GM23248 (cell line): ENCODE measurements around the gene ABLIM3. TPM values are rescaled to one million over a fixed set of nuclear protein-coding genes. Genes with fewer than 3 reads are reported as not detected.
A peak's percentile ranks its signal among the peaks of the same experiment; 100 is the strongest.

Experiments
- DNase-seq: peaks from one replicate; pipeline ENCODE4 v3.0.0-alpha.2; 2015
- H2AFZ ChIP-seq: fragments of 200-600 bp; sonication (generic); 2 replicates; pipeline ENCODE4 v1.6.1; 2016; ENCODE audit warnings: antibody characterized with exemption
- H3F3A ChIP-seq: fragments of 200-600 bp; sonication (generic); 2 replicates; pipeline ENCODE4 v1.6.1; 2016; ENCODE audit warnings: mild to moderate bottlenecking, antibody characterized with exemption, mixed run types; ENCODE audit not compliant: insufficient read depth
- H3K27ac ChIP-seq: fragments of 200-600 bp; sonication (generic); 2 replicates; pipeline ENCODE4 v1.5.1; 2016; ENCODE audit warnings: mild to moderate bottlenecking
- H3K27me3 ChIP-seq: fragments of 200-600 bp; sonication (generic); replicated peaks from 2 replicates; pipeline ENCODE4 v1.6.1; 2016; ENCODE audit warnings: mild to moderate bottlenecking; ENCODE audit not compliant: insufficient read depth
- H3K36me3 ChIP-seq: fragments of 200-600 bp; sonication (generic); 2 replicates; pipeline ENCODE4 v1.6.1; 2016; ENCODE audit warnings: low read depth, mild to moderate bottlenecking
- H3K4me1 ChIP-seq: fragments of 200-600 bp; sonication (generic); 2 replicates; pipeline ENCODE4 v1.6.1; 2016; ENCODE audit warnings: mild to moderate bottlenecking; ENCODE audit not compliant: insufficient read depth
- H3K4me2 ChIP-seq: fragments of 200-600 bp; sonication (generic); one replicate; pipeline ENCODE4 v1.6.1; 2016; ENCODE audit warnings: mild to moderate bottlenecking; ENCODE audit not compliant: unreplicated experiment
- H3K4me3 ChIP-seq: fragments of 200-600 bp; sonication (generic); 2 replicates; pipeline ENCODE4 v1.5.1; 2016; ENCODE audit warnings: mild to moderate bottlenecking
- H3K79me2 ChIP-seq: fragments of 200-600 bp; sonication (generic); 2 replicates; pipeline ENCODE4 v1.6.1; 2016; ENCODE audit warnings: mild to moderate bottlenecking; ENCODE audit not compliant: insufficient read depth
- H3K9ac ChIP-seq: fragments of 200-600 bp; sonication (generic); 2 replicates; pipeline ENCODE4 v1.6.1; 2016; ENCODE audit warnings: mild to moderate bottlenecking
- H3K9me2 ChIP-seq: fragments of 200-600 bp; sonication (generic); 2 replicates; pipeline ENCODE4 v1.6.1; 2016; ENCODE audit warnings: mixed run types, mild to moderate bottlenecking, moderate library complexity; ENCODE audit not compliant: insufficient read depth
- H3K9me3 ChIP-seq: fragments of 200-600 bp; sonication (generic); one replicate; pipeline ENCODE4 v1.6.1; 2017; ENCODE audit warnings: low read depth
- H4K20me1 ChIP-seq: fragments of 200-600 bp; sonication (generic); 2 replicates; pipeline ENCODE4 v1.6.0; 2016; ENCODE audit not compliant: insufficient read depth
- EZH2 ChIP-seq: fragments of 200-600 bp; sonication (generic); IDR thresholded peaks from 2 replicates; pipeline ENCODE4 v1.6.1; 2018; ENCODE audit warnings: antibody characterized with exemption, mild to moderate bottlenecking; ENCODE audit not compliant: insufficient read depth, poor library complexity, severe bottlenecking
- EZH2phosphoT487 ChIP-seq: fragments of 200-600 bp; sonication (generic); IDR thresholded peaks from 2 replicates; pipeline ENCODE4 v1.6.1; 2018; ENCODE audit warnings: antibody characterized with exemption, moderate library complexity, mild to moderate bottlenecking, low read depth; ENCODE audit not compliant: insufficient read depth
- WGBS, 2 experiments: methylation state at CpG; one replicate each; pipeline ENCODE4 v1.1.6; 2015 to 2017; ENCODE audit warnings: low lambda C conversion rate in 2 of 2, low coverage in 1 of 2; ENCODE audit errors: missing lambda C conversion rate in 2 of 2; 5-methylcytosine and 5-hydroxymethylcytosine counted together
- in situ Hi-C: fragments of 300-500 bp; cut with MboI; formaldehyde crosslinking; loops from 2 replicates; pipeline ENCODE4 v1.15.0; 2020
- polyA plus RNA-seq: library from polyadenylated mRNA; unstranded; fragments of >200 nt; fragmentation: Nextera tagmentation; extraction: Ambion mirVana; gene quantifications from 2 replicates; pipeline ENCODE4 v1.2.1, GENCODE V29; 2016
- total RNA-seq: library from RNA; depleted of rRNA; stranded (reverse); fragments of >200 nt; shearing (Covaris generic); gene quantifications from 2 replicates; pipeline ENCODE4 v1.2.3, GENCODE V29; 2014

Gene ABLIM3
- total and polyA plus RNA-seq, 2 experiments from 2014 or later: 7.9 to 11.4 TPM

DNA sequence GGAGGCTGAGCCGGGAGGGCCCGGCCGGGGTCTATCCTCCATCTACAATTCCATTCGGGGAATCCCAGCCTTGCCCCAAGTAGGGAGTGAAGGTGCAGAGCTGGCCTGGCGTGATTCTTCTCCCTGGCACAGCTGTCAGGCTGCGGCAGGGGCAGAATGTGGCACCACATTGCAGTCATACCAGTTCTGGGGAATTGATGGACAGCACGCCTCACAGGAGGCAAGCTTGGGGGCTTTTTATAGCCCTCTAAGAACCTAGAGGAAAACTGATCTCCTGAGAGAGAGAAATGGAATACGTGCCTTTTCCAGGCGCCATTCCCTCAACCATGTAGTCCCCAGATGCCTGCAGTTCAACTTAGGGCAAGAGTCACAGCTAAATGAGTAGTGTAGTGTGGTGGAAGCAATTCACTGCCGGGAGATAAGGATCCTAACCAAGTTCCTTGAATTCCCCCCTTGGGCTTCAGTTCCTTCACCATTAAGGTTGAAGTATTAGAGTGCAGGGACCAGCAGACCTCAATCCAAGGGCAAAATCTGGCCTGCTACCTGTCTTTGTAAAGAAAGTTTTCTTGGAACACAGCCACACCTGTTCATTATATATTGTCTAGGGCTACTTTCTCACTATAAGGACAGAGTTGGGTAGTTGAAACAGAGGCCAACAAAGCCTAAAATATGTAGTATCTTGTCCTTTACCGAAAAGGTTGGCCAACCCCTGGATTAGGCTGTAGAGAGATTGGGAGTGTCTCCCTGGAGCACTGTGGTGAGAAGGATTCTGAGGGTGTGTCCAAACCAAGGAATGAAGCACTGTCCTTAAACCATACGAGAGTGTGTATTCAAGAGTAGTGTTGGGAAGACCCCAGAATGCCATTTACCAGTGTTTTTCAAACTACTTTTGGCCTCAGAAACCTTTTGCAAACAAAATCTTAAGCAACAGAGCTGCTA, 141.0 kb downstream of the ABLIM3 start:
- Histone ChIP-seq H3F3A (peaks cover 10% of the 10 kb centered on the region), H3K27me3 (no peaks in the 10 kb centered on the region), H2AFZ (no peak overlapping the region), H3K27ac (no peak overlapping the region), H3K9me3 (no peaks in the 10 kb centered on the region), H3K36me3 (no peaks in the 10 kb centered on the region), H3K9me2 (no peaks in the 10 kb centered on the region), H3K4me1 (peaks cover 15% of the 10 kb centered on the region), H3K4me2 (no peak overlapping the region), H3K9ac (no peak overlapping the region), H3K79me2 (no peaks in the 10 kb centered on the region), H3K4me3 (no peak overlapping the region), H4K20me1 (no peaks in the 10 kb centered on the region)
- TF ChIP-seq EZH2phosphoT487: no peak
- TF ChIP-seq EZH2: no peak
- in situ Hi-C loops: no loop called here
- WGBS, 2 experiments: 89 to 92% methylated on average over 12 of the region's 12 CpGs
- DNase-seq: no peak

DNA sequence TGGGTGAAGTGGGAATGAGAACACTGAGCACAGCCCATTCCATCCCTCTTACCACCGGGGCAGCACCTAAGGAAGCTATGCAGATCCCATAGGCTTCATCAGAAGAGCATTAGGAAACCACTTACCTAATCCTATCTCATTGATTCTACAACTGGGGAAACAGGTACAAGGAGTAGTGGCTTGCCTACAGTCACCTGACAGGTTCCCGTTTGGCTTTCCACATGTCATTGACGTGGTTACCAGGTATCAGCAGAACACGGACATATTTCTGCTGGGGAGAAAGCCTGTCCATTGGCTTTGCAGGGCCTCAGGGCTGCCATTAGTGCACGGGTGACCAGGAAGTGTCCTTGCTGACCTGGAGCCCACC, 141.7 kb downstream of the ABLIM3 start:
- Histone ChIP-seq H3K27ac (no peak overlapping the region), H3K9me3 (no peaks in the 10 kb centered on the region), H3K4me2 (no peak overlapping the region), H2AFZ (no peak overlapping the region), H3K36me3 (no peaks in the 10 kb centered on the region), H3K9me2 (no peaks in the 10 kb centered on the region), H3K79me2 (no peaks in the 10 kb centered on the region), H3K27me3 (no peaks in the 10 kb centered on the region), H3F3A (peaks cover 10% of the 10 kb centered on the region), H3K4me3 (no peak overlapping the region), H3K9ac (no peak overlapping the region), H4K20me1 (no peaks in the 10 kb centered on the region), H3K4me1 (peaks cover 15% of the 10 kb centered on the region)
- no peak for DNase-seq
- TF ChIP-seq EZH2 (no peak), EZH2phosphoT487 (no peak)
- in situ Hi-C loops: no loop called here
- WGBS, 2 experiments: 95 to 96% methylated on average over 5 of the region's 5 CpGs

DNA sequence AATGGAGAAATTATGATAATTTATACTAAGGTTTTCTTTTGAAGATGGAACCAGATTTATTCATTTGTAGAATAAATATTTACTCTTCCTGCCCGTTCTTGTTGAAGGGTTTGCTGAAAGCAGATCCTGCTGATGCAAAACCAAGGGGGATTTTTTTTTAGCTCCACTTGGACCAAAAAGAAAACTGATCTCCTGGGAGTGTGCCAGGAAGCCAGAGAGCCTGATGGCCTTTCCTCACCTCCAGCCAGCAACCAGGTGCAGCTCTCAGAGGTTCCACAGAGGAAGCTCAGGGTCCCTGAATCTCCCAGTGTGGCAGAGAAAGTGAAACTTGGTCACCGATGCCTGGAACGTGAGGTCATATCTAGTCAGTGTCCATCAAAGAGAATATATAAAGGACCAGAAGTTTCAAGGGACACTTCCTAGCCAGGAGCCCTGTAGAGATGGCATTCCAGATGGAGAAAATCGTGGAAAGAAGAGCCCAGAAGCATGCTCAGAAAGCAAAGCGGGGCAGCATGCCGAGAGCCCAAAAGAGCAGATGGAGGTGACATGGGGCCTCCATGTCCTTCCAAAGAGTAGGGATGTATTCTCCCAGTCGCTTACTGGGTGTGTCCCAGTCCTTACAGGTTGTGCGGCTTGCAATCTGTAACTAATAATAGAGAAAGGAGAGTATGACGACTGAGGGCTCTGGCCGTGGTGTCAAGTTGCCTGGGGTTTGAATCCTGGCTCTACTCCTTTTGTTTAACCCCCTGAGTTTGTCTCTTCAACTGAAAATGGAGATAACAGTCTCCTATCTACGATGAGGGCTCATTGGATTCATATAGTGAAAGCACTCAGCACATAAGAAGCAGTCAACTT, 142.6 kb downstream of the ABLIM3 start:
- Histone ChIP-seq H3K79me2 (no peaks in the 10 kb centered on the region), H3K4me3 (peak overlapping the region; percentile 55), H3K27ac (peak overlapping the region; percentile 52), H3K4me2 (peak overlapping the region; percentile 71), H3K36me3 (no peaks in the 10 kb centered on the region), H2AFZ (peak overlapping the region; percentile 77), H3K27me3 (no peaks in the 10 kb centered on the region), H3K4me1 (peaks cover 15% of the 10 kb centered on the region), H3K9me2 (no peaks in the 10 kb centered on the region), H3K9me3 (no peaks in the 10 kb centered on the region), H3F3A (peaks cover 10% of the 10 kb centered on the region), H3K9ac (peak overlapping the region; percentile 63), H4K20me1 (no peaks in the 10 kb centered on the region)
- peak; percentile 73 for DNase-seq
- WGBS, 2 experiments: 18 to 20% methylated on average over 11 of the region's 11 CpGs
- in situ Hi-C loops: no loop called here
- TF ChIP-seq EZH2phosphoT487: no peak
- no peak for TF ChIP-seq EZH2

DNA sequence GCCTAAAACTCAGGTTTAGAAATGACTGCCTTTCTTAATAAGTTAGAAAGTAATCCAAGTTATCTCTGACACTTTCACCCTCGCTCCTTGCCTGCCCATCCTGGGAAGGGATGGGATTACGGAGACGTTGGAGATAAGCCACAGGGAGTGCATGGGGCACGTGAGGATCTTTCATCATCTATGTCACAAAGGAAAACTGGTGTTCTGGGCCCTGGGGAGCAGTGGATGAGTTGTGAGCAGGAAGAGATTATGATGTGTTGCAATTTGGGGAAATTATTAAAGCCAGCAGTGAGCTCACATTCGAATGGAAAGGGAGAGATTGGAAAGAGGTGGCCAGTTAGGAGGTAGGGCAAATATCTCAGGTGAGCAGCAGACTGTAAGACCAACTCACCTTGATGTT, 143.2 kb downstream of the ABLIM3 start:
- H3K9me2 ChIP-seq: no peaks in the 10 kb centered on the region
- H3K36me3 ChIP-seq: no peaks in the 10 kb centered on the region
- peak overlapping the region; percentile 52 for H3K27ac ChIP-seq
- no peaks in the 10 kb centered on the region for H4K20me1 ChIP-seq
- peak overlapping the region; percentile 71 for H3K4me2 ChIP-seq
- 4 to 5% methylated on average over 5 of the region's 5 CpGs for WGBS, 2 experiments
- in situ Hi-C loops: no loop called here
- DNase-seq: peak; percentile 83
- peak overlapping the region; percentile 77 for H2AFZ ChIP-seq
- TF ChIP-seq EZH2: no peak
- no peak for TF ChIP-seq EZH2phosphoT487
- no peaks in the 10 kb centered on the region for H3K27me3 ChIP-seq
- no peaks in the 10 kb centered on the region for H3K79me2 ChIP-seq
- H3K9me3 ChIP-seq: no peaks in the 10 kb centered on the region
- peak overlapping the region; percentile 63 for H3K9ac ChIP-seq
- H3K4me1 ChIP-seq: peaks cover 15% of the 10 kb centered on the region
- H3K4me3 ChIP-seq: peak overlapping the region; percentile 55
- peaks cover 10% of the 10 kb centered on the region for H3F3A ChIP-seq
